Activated T-cell treated with anti-CD3 and anti-CD28 coated beads, Interleukin-2, amount 50 U/mL, for 24 hours (primary cell): ENCODE data around the gene ZNF322.
A peak's percentile ranks its signal among the peaks of the same experiment; 100 is the strongest.

Experiments
- DNase-seq: peaks from one replicate; pipeline ENCODE4 v3.0.0-alpha.2; 2020
- H3K27ac Mint-ChIP-seq: 2 replicates; pipeline ENCODE4 v1.8.0; 2020; ENCODE audit warnings: mild to moderate bottlenecking, mixed read lengths
- H3K27me3 Mint-ChIP-seq: 2 replicates; pipeline ENCODE4 v1.8.0; 2020; ENCODE audit warnings: mixed read lengths
- H3K36me3 Mint-ChIP-seq: 2 replicates; pipeline ENCODE4 v1.8.0; 2020; ENCODE audit warnings: low read depth, mixed read lengths
- H3K4me1 Mint-ChIP-seq: 2 replicates; pipeline ENCODE4 v1.8.0; 2020; ENCODE audit warnings: low read depth, mixed read lengths
- H3K4me3 Mint-ChIP-seq: 2 replicates; pipeline ENCODE4 v1.8.0; 2020; ENCODE audit warnings: mild to moderate bottlenecking, moderate library complexity, mixed read lengths
- H3K9me3 Mint-ChIP-seq: 2 replicates; pipeline ENCODE4 v1.8.0; 2020; ENCODE audit warnings: mixed read lengths

The ZNF322 gene

DNA sequence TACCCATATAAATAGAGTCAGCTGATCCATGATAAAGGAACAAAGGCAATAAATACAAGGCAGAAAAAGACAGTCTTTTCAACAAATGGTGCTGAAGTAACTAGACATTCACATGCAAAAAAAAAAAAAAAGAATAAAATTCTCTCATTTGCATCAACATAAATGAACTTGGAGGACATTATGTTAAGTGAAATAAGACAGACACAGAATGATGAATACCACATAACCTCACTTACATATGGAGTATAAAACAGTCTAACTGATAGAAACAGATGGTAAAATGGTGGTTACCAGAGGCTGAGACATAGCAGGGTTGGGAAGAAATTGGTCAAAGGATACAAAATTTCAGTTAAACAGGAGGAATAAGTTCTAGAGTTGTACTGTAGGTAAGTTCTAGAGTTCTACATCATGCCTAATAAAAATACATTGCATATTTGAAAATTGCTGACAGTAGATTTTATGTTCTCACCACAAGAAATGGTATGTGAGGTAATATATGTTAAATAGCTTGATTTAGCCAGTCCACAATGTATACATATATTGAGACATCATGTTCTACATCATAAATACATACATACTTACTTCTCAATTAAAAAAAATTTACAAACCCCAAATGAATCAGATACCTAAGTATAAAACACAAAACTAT, 8.3 kb downstream of the ZNF322 start:
- Mint-ChIP-seq H3K4me3 (no peak overlapping the region), H3K9me3 (peaks cover 14% of the 10 kb centered on the region), H3K27ac (no peak overlapping the region), H3K36me3 (peaks cover 74% of the 10 kb centered on the region), H3K27me3 (no peaks in the 10 kb centered on the region), H3K4me1 (peaks cover 20% of the 10 kb centered on the region)
- DNase-seq = no peak

DNA sequence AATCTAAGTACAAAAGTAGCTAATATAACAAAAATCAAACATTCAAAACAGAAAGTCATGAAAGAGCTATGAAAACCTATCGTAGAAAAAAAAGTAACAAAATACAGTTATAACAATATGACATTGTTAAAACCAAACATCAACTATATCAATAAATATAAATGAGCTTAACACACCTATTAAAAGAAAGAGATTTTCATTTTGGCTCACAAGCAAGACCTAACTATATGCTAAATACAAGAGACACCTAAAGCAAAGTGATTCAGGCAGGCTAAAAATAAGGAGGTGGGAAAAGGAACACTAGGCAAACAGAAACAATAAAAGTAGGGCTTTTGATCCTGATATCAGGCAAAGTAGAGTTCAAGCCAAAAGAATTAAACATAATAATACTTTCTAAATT, 13.5 kb downstream of the ZNF322 start:
- peaks cover 69% of the 10 kb centered on the region for H3K36me3 Mint-ChIP-seq
- peaks cover 31% of the 10 kb centered on the region for H3K9me3 Mint-ChIP-seq
- H3K27ac Mint-ChIP-seq = no peak overlapping the region
- H3K4me1 Mint-ChIP-seq = peaks cover 3% of the 10 kb centered on the region
- H3K4me3 Mint-ChIP-seq = no peak overlapping the region
- no peak for DNase-seq
- no peaks in the 10 kb centered on the region for H3K27me3 Mint-ChIP-seq

DNA sequence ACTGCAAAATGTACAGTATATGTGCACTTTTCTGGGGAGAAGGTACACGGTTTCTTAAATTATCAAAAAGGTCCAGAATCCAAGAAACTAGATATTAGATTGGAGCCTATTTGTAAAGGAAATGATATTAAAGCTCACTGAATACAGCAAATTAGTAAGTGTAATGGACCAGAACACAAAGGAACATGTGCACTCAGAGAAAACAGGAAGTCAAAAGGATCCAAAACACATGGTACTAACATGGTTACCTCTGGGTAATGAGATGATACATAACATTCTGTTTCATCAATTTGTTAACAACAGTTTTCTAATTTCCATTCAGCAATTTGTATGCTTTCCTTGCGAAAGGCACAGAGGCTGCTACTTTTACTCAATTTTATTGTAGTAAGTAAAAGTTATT, 18.7 kb downstream of the ZNF322 start:
- H3K9me3 Mint-ChIP-seq = peaks cover 42% of the 10 kb centered on the region
- H3K36me3 Mint-ChIP-seq = peaks cover 71% of the 10 kb centered on the region

DNA sequence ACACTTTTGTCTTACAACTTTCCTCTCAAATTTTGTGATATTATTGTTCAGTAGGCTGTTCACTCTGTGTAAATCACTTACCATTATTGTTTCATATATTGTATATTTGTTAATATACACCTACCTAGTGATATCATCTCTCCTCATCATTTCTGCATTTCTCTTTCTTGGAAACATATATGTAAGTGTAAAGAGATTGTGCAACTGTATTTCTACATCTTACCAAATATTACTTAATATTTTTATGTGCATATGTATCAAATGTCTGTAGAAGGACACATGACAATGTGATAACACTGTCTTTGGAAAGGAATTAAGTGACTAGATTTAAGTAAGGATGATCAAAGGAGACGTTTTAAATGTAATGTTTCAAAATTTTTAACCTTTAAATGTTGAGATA, 30.2 kb downstream of the ZNF322 start:
- Mint-ChIP-seq H3K36me3 (peaks cover 16% of the 10 kb centered on the region), H3K4me3 (no peak overlapping the region), H3K9me3 (peaks cover 13% of the 10 kb centered on the region), H3K27ac (no peak overlapping the region), H3K27me3 (peaks cover 10% of the 10 kb centered on the region), H3K4me1 (no peaks in the 10 kb centered on the region)
- no peak for DNase-seq

More for the DNA sequence above, 18.7 kb downstream of the ZNF322 start:
- Mint-ChIP-seq H3K27me3 (no peaks in the 10 kb centered on the region), H3K27ac (no peak overlapping the region), H3K4me1 (no peaks in the 10 kb centered on the region), H3K4me3 (no peak overlapping the region)
- no peak for DNase-seq

DNA sequence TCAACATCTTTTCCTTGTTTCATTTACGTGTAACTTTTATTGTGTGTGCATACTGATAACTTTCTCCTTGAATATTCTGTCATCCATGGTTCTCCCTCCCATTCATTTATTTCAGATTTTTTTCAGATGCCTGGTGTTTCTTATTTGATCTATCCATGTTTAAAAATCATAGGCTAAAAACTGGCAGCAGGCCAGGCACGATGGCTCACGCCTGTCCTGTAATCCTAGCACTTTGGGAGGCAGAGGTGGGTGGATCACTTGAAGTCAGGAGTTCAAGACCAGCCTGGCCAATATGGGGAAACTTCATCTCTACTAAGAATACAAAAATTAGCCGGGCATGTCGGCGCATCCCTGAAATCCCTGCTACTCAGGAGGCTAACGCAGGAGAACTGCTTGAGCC, 31.7 kb downstream of the ZNF322 start:
- H3K4me3 Mint-ChIP-seq = no peak overlapping the region
- H3K9me3 Mint-ChIP-seq = peaks cover 10% of the 10 kb centered on the region

DNA sequence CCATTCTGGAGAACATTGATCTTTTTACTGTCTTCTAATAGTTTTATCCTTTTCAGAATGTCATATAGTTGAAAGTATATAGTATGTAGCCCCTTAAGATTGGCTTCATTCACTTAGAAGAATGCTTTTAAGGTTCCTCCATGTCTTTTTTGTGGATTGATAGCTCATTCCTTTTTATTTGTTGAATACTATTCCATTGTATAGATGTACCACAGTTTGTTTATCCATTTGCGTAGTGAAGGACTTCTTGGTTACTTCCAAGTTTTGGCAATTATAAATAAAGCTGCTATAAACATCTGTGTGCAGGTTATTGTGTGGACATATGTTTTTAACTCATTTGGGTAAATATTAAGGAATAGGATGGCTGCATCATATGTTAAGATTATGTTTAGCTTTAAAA, 35.0 kb downstream of the ZNF322 start:
- Mint-ChIP-seq H3K9me3 (peaks cover 10% of the 10 kb centered on the region), H3K4me1 (no peaks in the 10 kb centered on the region), H3K27ac (no peak overlapping the region), H3K36me3 (no peaks in the 10 kb centered on the region), H3K4me3 (no peak overlapping the region), H3K27me3 (peaks cover 20% of the 10 kb centered on the region)
- no peak for DNase-seq

More for the DNA sequence above, 31.7 kb downstream of the ZNF322 start:
- peaks cover 13% of the 10 kb centered on the region for H3K27me3 Mint-ChIP-seq
- no peak overlapping the region for H3K27ac Mint-ChIP-seq
- H3K4me1 Mint-ChIP-seq = no peaks in the 10 kb centered on the region
- peaks cover 4% of the 10 kb centered on the region for H3K36me3 Mint-ChIP-seq
- DNase-seq = no peak

DNA sequence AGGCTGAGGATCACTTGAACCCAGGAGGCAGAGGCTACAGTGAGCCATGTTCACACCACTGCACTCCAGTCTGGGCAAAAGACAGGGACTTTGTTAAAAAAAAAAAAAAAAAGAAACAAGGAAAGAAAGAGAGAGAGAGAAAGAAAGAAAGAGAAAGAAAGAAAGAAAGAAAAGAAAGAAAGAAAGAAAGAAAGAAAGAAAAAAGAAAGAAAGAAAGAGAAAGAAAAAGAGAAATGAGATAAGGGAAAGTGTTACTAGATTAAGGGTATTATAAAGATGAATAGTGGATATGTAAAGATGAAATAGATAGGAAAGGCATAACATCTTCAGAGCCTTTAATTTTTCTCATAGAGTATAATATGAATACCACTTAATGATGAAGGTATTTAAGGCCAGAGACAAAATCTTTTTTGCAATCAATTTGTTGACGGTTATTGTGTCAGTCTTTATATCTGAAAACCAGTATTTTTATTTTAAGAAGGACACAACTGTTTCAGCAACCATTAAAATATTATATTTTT, 36.1 kb downstream of the ZNF322 start:
- Mint-ChIP-seq H3K4me3 (no peak overlapping the region), H3K27me3 (peaks cover 17% of the 10 kb centered on the region), H3K9me3 (peaks cover 10% of the 10 kb centered on the region), H3K4me1 (no peaks in the 10 kb centered on the region), H3K36me3 (no peaks in the 10 kb centered on the region), H3K27ac (no peak overlapping the region)
- no peak for DNase-seq

DNA sequence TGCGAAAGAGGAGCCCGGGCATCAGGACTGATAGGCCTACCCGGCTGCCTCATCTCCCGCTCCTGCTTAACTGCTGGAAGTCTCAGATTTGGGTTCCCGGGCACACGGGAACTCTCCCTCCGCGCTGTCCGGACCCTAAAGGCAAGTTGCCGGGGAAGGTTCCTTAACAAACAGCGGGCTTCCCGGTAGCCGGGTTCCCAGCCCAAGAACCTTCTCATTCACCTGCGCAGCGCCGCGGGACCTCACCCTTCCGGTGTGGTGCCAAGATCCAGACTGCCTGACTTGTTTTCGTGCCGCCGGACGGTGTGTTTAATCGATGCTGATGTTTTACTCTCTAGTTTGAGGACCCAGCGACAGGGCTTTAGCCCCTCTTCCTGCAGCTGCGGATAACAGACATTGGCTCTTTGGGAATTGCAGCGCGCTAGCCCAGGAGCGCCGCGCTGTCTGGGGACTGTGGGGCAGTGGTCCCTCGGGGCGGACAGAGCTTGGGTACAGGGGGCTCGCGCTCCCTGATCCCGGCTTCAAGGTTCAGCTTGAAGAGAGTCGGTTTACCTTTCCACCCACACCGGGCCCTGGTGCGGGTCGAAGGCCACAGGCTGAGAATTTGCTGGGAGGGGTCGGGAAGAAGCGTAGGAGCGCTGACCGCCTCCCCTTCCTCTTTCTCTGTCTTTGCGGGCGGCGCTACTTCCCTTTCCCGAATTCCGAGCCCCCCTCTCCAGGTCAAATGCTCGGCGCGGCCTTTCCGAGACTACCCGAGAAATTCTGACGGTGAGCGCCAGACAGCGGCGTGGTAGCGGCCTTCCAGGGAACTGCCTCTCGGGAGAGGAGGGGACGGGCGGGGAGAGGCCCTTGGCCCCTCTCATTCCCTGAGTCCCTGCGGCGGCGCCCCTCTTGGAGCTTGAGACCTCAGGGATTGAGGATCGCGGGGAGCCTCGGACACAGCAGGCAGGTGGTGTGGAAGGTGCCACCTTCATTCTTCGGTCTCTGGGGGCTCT, 45.6 kb downstream of the ZNF322 start:
- Mint-ChIP-seq H3K27ac (no peak overlapping the region), H3K9me3 (no peaks in the 10 kb centered on the region), H3K4me3 (peak overlapping the region; percentile 75), H3K27me3 (peaks cover 43% of the 10 kb centered on the region), H3K4me1 (peaks cover 20% of the 10 kb centered on the region), H3K36me3 (no peaks in the 10 kb centered on the region)
- peak; percentile 52 for DNase-seq

DNA sequence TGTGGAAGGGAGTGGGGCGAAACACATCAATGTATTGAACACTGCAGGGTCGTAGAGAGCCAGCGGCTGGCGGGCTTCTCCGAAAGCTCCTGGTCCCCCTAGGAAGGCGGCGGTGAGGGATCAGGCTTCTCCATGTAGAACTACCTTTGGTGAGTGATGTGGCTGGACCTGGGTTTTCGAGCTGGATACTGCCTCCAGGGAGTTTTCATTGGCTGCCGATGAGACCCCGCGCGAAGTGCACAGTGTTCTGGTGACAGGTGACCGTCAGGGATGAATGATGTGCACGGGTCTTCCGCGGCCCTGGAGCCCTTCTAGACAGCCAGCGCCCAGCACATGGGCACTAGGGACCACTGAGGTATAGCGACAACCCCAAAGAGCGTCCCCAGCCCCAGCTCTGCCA, 46.3 kb downstream of the ZNF322 start:
- Mint-ChIP-seq H3K9me3 (no peaks in the 10 kb centered on the region), H3K36me3 (no peaks in the 10 kb centered on the region), H3K4me1 (peaks cover 20% of the 10 kb centered on the region), H3K4me3 (peak overlapping the region; percentile 75), H3K27ac (no peak overlapping the region), H3K27me3 (peaks cover 43% of the 10 kb centered on the region)
- DNase-seq = no peak

DNA sequence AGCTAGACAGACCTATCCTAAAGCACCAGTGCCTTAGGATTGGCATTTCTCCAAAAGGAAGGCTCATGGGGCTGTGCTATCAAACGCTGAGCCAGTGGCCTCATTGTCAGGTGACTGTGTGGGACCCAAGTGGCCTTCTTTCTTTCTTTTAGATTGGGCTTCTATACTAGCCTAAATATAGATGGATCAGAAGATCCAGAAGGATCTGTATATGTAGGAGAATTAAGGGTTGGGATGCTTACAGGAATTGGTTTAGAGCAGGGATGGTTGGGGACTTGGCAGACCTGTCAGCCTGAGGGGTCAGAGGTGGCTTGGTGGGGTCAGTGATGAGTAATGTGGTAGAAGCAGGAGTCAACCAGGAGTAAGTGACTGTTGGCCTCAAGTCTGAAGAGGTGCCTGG, 47.9 kb downstream of the ZNF322 start:
- Mint-ChIP-seq H3K36me3 (no peaks in the 10 kb centered on the region), H3K27ac (no peak overlapping the region), H3K27me3 (peaks cover 40% of the 10 kb centered on the region), H3K4me3 (no peak overlapping the region), H3K9me3 (no peaks in the 10 kb centered on the region), H3K4me1 (peaks cover 30% of the 10 kb centered on the region)
- no peak for DNase-seq

DNA sequence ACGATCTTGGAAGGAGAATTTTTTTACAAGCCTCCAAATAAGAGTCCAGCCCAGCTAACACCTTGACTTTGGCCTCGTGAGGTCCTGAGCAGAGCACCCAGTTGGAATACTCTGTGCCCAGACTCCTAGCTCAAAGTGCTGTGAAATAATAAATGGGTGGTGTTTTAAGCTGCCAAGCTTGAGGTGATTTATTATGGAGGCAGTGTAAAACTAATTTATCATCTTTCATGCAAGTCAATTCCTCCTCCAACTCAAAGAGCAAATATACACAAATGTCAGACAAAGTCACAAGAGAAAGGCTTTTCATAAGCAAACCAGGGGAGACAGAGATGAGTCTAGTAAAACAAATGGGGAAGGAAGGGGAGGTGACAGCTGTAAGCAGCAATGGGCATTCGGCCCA, 50.1 kb downstream of the ZNF322 start:
- DNase-seq = no peak
- Mint-ChIP-seq H3K4me1 (peaks cover 26% of the 10 kb centered on the region), H3K36me3 (no peaks in the 10 kb centered on the region), H3K9me3 (no peaks in the 10 kb centered on the region), H3K27me3 (peaks cover 24% of the 10 kb centered on the region), H3K4me3 (no peak overlapping the region), H3K27ac (no peak overlapping the region)

DNA sequence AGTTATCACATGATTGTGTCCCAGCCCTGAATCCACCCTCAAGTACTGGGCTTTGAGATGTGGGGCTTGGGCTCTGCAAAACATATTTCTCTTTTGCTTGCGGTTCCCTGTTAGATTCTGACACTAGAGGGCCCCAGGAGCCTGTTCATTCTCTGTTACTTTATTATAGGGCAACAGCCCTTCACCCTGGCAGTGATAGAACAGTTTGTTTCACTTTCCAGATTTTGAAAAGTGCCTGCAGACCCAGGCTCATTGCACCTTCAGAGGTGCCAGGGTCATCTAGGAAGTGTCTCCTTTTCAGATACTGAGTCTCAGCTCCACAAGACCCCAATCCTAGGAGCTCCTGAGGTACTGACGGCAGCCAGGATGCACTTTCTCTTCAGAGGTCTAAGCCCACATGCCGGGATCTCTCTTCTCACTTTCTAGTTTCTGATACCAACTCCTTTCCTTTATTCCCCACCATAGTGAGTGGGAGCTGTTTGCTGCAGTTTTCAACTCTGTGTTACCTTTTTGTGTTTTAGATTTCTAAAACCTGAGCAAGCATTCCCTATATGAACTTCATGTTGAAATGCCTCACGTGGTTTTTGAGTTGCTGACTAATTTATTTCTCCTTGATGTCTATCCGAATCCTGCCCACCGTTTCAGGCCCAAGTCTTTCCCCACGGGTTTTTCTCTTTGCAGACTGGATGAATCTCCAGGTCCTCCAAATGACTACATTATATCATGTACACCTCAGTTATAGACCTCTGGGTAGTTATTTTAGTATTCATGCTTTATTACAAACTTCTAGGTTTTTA, 51.9 kb downstream of the ZNF322 start:
- Mint-ChIP-seq H3K27ac (peak overlapping the region; percentile 57), H3K4me1 (peaks cover 23% of the 10 kb centered on the region), H3K4me3 (peak overlapping the region; percentile 65), H3K27me3 (peaks cover 5% of the 10 kb centered on the region), H3K9me3 (no peaks in the 10 kb centered on the region), H3K36me3 (peaks cover 1% of the 10 kb centered on the region)
- DNase-seq = peak; percentile 52

DNA sequence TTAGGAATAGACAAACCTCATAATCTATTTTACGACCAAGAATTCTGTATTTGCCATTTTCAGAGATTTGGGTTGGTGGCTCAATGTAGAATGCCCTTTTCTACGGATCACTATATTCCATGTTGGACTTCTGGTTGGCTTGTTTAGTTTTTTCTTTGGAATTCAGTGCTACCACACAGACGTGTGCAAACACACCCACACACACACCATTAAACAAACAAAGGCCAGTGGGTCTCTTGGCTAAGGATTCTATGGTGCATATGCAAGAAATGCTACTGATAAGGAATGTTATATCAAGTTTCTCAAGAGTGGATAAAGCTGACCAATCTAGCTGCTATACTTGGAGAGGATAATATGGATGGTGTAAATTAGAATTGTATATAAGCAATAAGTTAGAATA, 54.7 kb downstream of the ZNF322 start:
- peaks cover 39% of the 10 kb centered on the region for H3K4me1 Mint-ChIP-seq
- DNase-seq = no peak
- H3K9me3 Mint-ChIP-seq = no peaks in the 10 kb centered on the region
- H3K4me3 Mint-ChIP-seq = no peak overlapping the region
- H3K36me3 Mint-ChIP-seq = peaks cover 15% of the 10 kb centered on the region
- no peaks in the 10 kb centered on the region for H3K27me3 Mint-ChIP-seq
- H3K27ac Mint-ChIP-seq = no peak overlapping the region

DNA sequence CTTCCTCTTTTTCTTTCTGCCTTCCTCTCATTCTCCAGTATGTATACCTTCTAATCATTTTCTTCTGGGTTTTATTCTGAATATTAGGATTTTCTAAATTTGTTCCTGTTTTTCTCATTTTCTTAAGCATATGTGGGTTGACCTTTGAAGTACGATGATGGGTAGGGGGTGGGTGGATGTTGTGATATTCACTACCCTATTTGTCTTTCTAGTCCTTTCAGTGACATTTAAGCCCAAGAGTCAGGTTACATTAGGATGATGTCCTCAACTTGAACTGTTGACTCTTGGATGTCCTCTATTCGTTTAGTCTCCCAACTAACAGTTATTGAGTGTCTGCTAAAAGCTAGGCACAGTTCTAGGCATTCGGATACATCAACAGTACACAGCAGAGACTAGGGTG, 55.5 kb downstream of the ZNF322 start:
- H3K4me1 Mint-ChIP-seq = peaks cover 46% of the 10 kb centered on the region
- DNase-seq = no peak
- no peak overlapping the region for H3K4me3 Mint-ChIP-seq
- H3K27ac Mint-ChIP-seq = no peak overlapping the region
- H3K36me3 Mint-ChIP-seq = peaks cover 22% of the 10 kb centered on the region
- H3K27me3 Mint-ChIP-seq = no peaks in the 10 kb centered on the region
- no peaks in the 10 kb centered on the region for H3K9me3 Mint-ChIP-seq
